HG02588 (cell line): Measurements from ENCODE around the gene USP2.

Source experiments
- ATAC-seq: cut with Tn5 transposase; IDR thresholded peaks from one replicate; pipeline ENCODE4 v1.9.1; 2021; ENCODE audit warnings: mild to moderate bottlenecking, moderate library complexity; ENCODE audit not compliant: unreplicated experiment

USP2 gene

GRCh38 chr11:119377961-119378667, 3.4 kb downstream of the USP2 start:
- ATAC-seq = no peak

DNA sequence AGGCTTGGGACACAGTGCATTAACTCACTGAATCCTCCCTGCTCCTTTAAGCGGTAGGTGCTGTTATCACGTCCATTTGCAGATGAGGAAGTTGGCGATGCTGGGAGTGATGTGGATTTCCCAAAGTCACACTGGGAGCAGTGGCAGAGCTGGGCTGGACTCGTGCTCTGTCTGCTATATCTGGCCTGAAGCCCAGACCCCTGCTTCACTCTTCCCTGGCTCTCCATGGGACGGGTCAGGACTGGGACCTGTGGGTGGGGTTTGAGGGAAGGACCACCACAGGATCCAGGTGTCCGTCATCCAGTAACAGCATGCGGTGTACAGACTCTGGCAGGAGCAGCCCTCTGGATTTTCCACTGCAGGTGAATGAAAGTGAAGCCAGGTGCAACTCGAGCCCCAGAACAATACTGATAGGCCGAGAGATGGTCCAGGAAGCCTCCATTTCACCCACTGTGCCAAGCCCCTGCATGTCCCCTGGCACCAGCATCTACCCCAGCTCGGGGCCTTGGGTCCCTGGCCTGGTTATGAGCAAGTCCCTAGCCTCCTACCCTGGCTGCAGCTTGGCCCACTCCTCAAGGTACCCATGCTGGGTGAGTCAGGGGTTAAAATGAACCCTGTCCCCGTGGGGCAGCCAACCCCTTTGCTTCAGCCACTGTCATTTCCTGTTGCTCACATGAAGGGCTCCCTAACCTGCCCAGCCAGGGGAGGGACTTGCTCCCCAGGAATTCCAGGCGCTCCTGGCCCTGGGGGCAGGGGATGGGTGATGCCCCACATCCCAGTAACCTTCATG, 4.2 kb downstream of the USP2 start:
- ATAC-seq = no peak

DNA sequence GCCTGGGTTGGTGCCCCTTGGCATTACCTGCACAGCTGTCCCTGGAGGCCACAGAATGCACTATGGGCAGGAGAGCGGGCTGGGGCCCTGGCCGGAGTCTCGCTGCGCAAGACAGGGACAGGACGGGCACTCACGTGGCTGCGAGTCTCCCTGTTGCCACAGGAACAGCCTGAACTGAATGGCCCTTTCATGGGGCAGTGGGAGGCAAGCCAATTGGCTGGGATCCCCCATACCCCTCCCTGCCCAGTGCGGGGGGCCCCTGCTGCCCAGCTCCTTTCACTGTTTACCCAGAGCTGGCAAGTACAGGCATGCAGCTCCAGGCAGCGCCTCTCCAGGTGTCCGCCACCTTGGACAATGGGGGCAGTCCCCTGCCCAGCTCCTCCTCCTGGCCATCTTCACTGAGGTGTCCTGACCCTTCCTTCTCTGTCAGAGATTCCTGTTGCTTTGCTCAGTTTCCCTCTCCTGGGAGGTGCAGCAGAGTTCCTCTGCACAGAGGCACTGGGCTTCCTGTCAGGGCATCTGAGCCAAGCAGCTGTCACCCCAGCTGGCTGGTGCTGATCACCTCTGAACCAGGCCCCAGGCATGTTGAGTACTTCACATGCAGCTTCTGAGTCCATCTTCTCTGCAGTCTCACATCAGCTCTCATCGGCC, 5.2 kb downstream of the USP2 start:
- no peak for ATAC-seq

DNA sequence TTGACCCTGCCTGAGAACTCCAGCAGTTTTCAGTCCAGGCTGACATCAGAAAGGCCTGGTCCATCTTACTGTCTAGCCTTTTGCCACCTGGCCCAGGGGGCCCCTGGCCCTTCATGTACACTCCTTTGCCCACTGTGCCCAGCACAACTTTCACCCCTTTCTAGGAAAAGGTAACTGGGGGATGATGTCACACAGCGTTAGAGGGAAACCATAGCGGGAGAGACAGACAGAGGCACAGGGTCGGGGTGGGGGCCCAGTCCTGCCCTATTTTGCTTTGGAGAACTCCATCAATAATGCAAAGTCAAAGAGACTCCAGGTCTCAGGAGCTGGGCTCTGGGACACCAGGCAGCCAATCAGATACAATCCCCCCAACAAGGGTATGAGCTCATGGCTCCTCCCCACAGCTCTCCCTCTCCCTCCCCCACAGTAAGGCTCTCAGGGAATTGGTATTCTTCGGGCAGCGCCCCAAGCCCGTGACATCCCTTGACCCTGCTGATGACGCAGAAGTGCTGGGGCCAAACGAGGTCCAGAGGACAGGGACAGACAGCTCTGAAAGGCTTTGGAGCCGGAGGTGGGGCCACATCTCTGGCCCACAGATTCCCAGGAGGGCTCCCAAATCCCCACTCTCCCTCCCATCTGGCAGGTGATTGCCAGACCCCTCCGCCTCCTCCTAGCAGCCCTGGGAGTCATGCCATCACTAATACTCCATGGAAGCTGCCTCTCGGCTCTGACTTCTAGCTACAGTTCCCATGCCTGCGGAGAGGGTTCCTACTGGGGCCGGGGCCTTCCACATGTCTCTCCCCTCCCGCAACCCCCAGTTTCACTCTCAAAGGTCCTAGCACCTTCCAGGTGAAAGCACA, 5.9 kb downstream of the USP2 start:
- no peak for ATAC-seq

- ATAC-seq = no peak
These were observed 6.7 kb downstream of the USP2 start for GRCh38 chr11:119374632-119375336.

DNA sequence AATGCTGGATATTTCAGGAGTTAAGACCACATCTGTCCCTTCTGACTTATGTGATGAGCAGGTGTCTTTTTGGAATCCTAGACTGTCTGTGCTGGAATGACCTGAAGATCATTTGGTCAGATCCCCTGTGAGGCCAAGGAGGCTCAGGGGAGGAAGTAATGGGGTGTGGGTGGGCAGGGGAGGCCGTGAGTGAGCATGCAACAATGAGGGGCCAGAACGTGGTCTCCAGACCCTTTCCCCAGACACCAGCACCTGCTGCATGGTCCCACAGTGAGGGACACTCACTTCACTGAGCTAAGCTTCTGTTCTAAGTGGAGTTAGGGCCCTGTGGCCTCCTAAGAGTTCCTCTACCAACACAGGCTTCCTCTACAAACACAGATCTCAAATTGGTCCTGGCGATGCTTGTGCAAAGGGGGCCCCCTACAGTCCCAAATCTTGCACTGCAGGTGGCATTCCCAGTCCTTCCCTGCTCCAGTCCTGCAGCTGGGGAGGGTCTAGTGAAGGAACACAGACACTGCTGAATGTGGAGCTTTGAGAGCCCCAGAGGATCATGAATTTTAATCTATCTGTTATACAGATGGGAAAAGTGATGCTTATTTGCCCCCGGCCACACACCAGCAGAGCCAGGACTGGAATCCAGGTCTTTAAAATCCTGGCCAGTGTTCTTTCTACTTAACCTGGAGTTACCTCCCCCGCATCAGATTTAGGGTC, 7.4 kb downstream of the USP2 start:
- ATAC-seq = no peak

DNA sequence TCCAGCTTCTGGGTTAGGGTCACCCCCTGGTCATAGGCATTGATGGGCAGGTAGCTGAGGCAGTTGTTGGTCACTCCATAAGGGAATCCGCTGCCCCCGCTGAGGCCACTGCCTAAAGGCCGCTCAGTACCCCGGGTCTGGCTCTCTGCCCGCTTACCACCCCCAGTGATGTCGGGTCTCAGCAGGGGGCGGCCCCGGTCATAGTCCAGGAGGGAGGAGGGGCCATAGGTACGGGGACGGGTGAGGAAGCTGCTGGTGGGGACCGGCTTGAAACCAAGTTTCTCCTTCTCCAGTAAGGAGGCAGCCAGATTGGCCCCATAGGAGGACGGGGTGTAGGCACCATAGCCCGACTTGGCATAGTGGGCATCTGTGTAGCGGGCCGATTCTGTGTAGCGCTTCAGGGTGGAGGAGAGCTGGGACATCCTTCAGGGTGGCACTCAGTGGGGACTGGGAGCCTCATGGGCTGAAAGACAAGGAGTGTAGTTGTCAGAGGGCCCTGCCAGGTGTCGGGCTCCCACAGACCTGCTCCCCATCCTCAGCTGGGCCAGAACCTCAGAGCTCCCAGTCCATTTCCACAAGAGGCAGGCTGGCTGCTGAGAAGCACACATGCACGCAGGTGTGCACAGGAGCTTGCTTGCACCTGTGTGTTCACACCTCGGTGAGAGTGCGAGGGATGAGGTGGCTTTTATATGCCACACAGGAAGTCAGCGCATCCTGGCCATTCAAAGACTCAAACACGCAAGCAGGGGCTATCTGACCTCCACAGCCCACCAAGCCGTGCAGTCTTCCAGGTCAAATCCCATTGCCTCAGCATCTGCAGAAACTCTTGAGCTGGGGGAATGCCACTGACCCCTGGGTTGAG, 8.2 kb downstream of the USP2 start:
- ATAC-seq = no peak

- ATAC-seq = no peak
These were observed 9.0 kb downstream of the USP2 start for GRCh38 chr11:119372260-119373058.

DNA sequence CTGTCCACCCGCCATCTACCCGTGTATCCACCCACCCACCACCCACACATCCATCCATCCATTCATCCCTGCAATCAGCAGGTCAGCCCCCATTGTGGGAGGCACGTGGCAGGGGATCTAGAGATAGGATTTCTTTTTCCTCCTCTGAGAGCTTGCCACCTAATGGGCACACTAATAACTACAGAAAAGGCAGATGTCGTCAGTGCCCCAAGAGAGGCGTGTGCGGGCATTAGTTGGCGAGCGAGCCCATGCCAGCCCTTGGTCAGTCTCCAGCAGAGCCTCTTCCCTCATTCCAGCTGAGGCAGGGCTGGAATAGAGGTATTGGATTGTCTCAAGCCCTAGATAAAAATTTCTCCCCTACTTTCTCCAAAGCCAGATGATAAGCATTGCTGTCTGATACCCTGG, 9.7 kb downstream of the USP2 start:
- ATAC-seq = no peak

GRCh38 chr11:119371067-119371601, 10.4 kb downstream of the USP2 start:
- ATAC-seq = no peak

- ATAC-seq = no peak
These were observed 10.9 kb downstream of the USP2 start for GRCh38 chr11:119370486-119371046.

DNA sequence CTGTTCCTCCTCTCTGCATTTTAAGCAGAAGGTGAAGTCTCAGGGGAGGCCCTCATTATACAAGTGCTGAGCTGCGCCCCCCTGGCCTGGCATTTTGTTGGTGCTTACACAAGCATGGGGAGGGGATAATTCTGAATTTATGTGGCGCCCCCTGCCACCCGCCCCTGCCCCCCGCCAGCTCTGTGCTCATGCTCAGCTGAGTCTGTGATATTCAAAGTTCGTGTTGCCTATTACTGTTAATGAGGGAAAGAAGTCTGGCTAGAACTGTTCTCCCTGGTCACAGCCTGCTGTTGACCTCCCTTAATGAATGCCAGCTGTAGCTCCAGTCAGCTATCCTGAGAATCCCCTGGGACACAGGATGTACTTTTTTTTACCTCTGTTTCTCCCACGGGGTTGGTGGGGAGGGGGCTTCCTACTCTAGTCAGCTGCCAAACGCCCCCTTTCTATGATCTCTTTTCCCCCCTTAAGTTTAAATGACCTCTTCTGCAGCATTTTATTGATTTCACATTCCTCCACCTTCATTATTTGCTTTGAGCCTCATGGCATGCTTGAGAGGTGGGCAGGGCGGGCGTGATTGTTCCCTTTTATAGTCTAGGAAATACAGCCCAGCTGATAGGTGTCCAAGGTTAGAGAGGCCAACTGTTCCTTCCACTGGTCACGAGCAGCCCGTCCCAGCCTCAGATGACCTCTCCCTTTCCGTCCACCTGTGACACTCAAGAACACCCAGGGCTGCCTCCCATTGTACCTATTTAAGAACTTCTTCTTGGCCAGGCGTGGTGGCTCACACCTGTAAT, 12.2 kb downstream of the USP2 start:
- ATAC-seq = no peak

DNA sequence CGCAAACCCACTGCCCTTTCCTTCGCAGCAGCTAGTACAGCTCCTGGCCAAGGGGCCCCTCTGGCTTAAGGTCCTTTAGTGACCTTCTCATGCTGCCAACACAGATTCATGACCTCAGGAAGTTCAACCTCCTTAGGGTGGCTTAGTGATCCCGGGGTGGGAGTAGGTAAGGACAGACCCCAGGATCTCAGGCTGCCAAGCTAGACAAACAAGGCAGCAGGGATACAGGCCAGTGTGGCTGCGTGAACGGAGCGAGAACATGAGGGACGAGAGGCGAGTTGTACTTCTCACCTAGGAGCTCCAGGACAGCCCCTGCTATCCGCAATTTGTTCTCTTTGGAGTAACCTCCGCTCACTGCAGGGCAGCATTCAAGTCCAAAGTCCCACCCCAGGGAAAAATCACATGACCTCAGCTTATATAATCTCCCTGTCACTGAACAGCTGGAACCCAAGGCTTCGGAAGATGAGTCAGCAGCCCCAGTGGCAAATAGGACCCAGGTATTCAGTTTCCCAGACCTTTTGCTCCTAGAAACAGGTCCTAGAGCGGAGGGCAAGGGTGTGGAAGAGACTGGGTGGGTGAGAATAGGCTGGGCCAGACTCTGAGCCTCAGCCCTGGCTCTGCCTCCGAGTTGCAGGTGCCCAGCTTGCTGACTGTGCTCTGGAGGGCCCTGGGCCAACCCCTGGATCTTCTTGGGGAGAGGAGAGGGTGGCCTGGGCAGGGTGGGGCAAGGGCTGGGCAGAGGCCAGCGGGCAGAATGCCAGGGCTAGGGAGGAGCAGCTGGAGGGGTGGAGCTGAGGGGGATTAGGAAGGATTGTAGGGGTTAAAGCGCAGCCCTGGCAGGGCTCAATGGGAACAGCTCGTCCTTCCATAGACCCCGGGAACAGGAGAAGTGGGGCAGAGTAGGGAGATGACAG, 13.1 kb downstream of the USP2 start:
- no peak for ATAC-seq

- no peak for ATAC-seq
These were observed 13.8 kb downstream of the USP2 start for GRCh38 chr11:119367661-119368120.
